ENCODE measurements around the gene SH3GL3.

The SH3GL3 gene

DNA sequence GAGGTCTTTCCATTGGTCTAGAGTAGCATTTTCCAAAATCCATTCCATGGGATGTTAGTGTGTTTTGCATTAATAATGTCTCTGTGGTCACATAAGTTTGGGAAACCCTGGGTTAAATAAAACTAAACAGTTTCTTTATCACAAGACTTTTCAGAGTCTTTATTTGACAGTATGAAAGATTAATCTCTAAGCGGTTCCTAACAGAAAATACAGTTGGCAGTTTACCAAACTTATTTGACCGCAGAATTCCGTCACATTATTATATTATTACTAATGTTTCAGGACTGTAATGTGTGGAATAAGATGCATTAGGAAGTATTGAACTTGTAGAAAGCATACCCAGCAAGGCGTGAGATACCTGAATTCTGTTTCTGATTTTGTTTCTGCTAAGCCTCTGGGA, 135.2 kb downstream of the SH3GL3 start:
- no peak overlapping the region for H3K9ac ChIP-seq (ENCODE audit: low read length)
- H3K9me3 ChIP-seq (ENCODE audit: control insufficient read depth, low read length), result no peaks in the 10 kb centered on the region
- no peak overlapping the region for H3K4me3 ChIP-seq (ENCODE audit: low read length)
- no peaks in the 10 kb centered on the region for H3K27me3 ChIP-seq (ENCODE audit: control insufficient read depth, insufficient read depth, low read length)
- H3K4me1 ChIP-seq (ENCODE audit: control insufficient read depth, insufficient read depth, low read length), result no peaks in the 10 kb centered on the region
- H3K36me3 ChIP-seq (ENCODE audit: control insufficient read depth, insufficient read depth, low read length), result no peaks in the 10 kb centered on the region

DNA sequence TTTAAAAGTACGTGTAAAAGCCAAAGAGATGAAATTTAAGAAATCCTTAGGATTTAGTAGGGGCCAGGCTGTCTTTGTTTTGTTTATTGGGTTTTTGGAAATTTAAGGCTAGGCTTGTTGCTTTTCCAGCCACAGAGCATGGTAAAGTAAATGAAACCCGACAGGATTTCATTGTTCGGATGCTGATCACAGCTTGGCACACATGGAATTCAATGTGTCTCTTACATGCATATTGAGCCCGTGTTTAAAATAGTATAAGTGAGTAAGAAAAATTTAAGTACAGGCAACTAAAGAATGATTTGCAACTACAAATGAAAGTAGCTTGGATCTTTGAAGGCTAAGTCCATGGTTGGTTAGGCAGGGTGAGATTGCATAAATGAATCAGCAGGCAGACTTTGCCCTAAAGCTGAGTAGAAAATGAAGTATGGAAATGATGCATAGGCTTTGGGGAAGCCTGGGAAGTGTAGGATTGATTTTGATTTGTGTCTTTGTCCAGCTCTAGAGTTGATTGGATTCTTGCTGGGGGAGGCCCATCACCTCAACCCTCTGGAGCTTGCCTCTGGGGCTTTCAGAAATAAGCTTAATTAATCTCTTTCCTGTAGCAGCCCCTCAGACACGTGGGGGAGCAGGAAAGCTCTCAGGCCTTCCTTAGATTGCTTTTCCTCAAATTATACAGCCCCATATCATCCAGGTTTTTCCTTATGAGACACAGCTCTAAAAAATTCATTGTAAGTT, 138.6 kb downstream of the SH3GL3 start:
- no peaks in the 10 kb centered on the region for H3K27me3 ChIP-seq (ENCODE audit: control insufficient read depth, insufficient read depth, low read length)
- no peaks in the 10 kb centered on the region for H3K9me3 ChIP-seq (ENCODE audit: control insufficient read depth, low read length)
- H3K4me3 ChIP-seq (ENCODE audit: low read length), result no peak overlapping the region
- no peaks in the 10 kb centered on the region for H3K4me1 ChIP-seq (ENCODE audit: control insufficient read depth, insufficient read depth, low read length)
- H3K9ac ChIP-seq (ENCODE audit: low read length), result no peak overlapping the region
- H3K36me3 ChIP-seq (ENCODE audit: control insufficient read depth, insufficient read depth, low read length), result no peaks in the 10 kb centered on the region

DNA sequence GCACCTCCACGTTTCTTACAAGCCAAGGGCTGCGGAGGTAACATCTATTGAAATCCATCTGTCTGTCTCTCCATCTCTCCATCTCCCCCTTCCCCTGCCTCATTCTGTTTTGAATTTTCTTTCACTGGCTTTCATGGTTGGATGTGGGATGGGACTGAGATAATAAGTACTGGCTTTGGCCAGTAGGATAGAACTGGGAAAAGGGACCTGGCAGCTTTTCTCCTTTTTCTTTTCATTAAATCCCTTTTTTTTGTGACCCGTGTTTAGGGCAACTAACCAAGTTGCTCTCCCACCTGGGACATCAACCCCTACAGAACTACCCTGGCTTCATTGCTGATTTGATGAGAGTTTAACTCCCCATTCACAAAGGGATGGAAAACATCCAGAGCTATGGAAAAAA, 139.9 kb downstream of the SH3GL3 start:
- Histone ChIP-seq H3K36me3 (ENCODE audit: control insufficient read depth, insufficient read depth, low read length) (no peaks in the 10 kb centered on the region), H3K4me1 (ENCODE audit: control insufficient read depth, insufficient read depth, low read length) (no peaks in the 10 kb centered on the region), H3K9ac (ENCODE audit: low read length) (no peak overlapping the region), H3K27me3 (ENCODE audit: control insufficient read depth, insufficient read depth, low read length) (no peaks in the 10 kb centered on the region), H3K4me3 (ENCODE audit: low read length) (no peak overlapping the region), H3K9me3 (ENCODE audit: control insufficient read depth, low read length) (no peaks in the 10 kb centered on the region)

DNA sequence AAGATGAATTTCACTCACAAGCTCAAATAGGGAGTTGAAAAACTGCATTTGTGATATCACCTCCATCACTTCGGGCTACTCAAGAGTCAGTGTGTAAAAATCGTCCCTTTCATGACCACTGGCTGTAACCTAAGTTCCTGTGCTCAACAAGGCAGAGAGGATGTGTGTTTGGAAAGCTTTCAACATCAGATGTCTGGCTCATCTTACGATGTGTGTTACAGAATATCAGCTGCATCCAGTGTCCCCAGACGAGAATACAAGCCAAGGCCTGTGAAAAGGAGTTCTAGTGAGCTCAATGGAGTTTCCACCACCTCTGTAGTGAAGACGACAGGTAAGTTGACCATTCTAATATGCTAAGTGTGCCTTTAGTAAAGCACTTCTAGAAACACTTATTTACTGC, 141.3 kb downstream of the SH3GL3 start:
- Histone ChIP-seq H3K9me3 (ENCODE audit: control insufficient read depth, low read length) (no peaks in the 10 kb centered on the region), H3K36me3 (ENCODE audit: control insufficient read depth, insufficient read depth, low read length) (no peaks in the 10 kb centered on the region), H3K27me3 (ENCODE audit: control insufficient read depth, insufficient read depth, low read length) (no peaks in the 10 kb centered on the region), H3K4me1 (ENCODE audit: control insufficient read depth, insufficient read depth, low read length) (no peaks in the 10 kb centered on the region), H3K4me3 (ENCODE audit: low read length) (no peak overlapping the region), H3K9ac (ENCODE audit: low read length) (no peak overlapping the region)

DNA sequence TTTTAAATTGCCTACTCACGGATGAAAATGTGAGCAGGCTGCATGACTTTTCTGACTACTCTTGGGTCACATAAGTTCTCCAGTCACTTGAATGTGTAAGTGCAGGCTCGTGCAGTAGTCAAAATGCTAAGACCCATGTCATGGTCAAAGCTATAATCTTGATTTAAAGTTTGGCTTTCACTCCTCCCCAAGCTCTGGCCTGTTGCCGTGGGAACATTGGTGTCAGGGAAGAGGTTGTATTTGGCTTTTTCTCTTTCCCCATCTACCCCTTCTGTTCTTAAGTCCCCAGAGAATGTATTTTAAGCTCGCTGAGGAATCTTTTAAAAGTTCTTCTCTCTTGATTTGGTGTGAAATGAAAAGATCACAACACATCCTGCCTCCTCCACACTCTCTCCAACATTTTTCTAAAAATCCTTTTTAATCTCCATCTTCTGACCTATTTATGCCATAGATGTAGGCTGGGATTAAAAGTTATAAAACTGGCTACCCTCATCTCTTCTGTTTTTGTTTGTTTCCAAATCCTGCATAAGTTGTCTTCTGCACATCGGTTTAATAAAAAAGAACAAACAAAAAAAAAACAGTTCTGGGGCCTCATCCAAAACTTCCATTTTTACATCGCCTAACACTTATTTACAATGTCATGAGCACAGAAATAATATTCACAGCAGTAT, 145.4 kb downstream of the SH3GL3 start:
- no peaks in the 10 kb centered on the region for H3K36me3 ChIP-seq (ENCODE audit: control insufficient read depth, insufficient read depth, low read length)
- H3K9me3 ChIP-seq (ENCODE audit: control insufficient read depth, low read length), result no peaks in the 10 kb centered on the region
- no peaks in the 10 kb centered on the region for H3K4me1 ChIP-seq (ENCODE audit: control insufficient read depth, insufficient read depth, low read length)
- H3K4me3 ChIP-seq (ENCODE audit: low read length), result no peak overlapping the region
- no peak overlapping the region for H3K9ac ChIP-seq (ENCODE audit: low read length)
- H3K27me3 ChIP-seq (ENCODE audit: control insufficient read depth, insufficient read depth, low read length), result no peaks in the 10 kb centered on the region

DNA sequence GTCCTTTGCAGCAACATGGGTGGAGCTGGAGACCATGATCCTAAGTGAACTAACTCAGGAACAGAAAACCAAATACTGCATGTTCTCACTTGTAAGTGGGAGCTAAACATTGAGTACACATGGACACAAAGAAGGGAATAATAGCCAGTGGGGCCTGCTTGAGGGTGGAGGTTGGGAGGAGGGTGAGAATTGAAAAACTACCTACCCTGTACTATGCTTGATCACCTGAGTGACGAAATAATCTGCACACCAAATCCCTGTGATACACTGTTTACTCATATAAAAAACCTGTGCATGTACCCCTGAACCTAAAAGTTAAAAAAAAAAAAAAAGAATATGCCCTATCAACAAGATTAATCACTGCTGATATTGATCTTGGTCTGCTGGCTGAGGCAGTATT, 148.1 kb downstream of the SH3GL3 start:
- no peaks in the 10 kb centered on the region for H3K27me3 ChIP-seq (ENCODE audit: control insufficient read depth, insufficient read depth, low read length)
- H3K4me3 ChIP-seq (ENCODE audit: low read length), result no peak overlapping the region
- no peaks in the 10 kb centered on the region for H3K36me3 ChIP-seq (ENCODE audit: control insufficient read depth, insufficient read depth, low read length)
- H3K9me3 ChIP-seq (ENCODE audit: control insufficient read depth, low read length), result no peaks in the 10 kb centered on the region
- H3K9ac ChIP-seq (ENCODE audit: low read length), result no peak overlapping the region
- no peaks in the 10 kb centered on the region for H3K4me1 ChIP-seq (ENCODE audit: control insufficient read depth, insufficient read depth, low read length)

DNA sequence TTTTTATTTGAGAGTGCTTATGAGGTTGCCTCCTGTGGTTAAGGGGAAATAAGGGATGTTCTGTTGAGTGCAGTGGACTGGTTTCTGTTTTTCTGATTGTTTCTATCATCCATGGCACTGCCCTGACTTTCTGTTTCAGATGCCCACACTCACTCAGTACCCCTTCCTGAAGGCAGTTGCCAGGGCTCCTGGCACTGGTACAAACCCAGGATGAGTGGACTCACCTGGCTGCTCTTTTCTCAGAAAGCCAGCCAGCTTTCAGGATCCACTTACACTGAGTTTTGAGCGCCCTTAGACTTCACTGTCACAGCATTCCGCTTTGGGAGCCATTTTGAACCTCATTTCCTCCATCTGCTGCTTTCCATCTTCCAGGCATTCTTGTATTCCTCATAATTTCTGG, 150.9 kb downstream of the SH3GL3 start:
- Histone ChIP-seq H3K4me1 (ENCODE audit: control insufficient read depth, insufficient read depth, low read length) (no peaks in the 10 kb centered on the region), H3K9me3 (ENCODE audit: control insufficient read depth, low read length) (no peaks in the 10 kb centered on the region), H3K27me3 (ENCODE audit: control insufficient read depth, insufficient read depth, low read length) (no peaks in the 10 kb centered on the region), H3K9ac (ENCODE audit: low read length) (no peak overlapping the region), H3K36me3 (ENCODE audit: control insufficient read depth, insufficient read depth, low read length) (no peaks in the 10 kb centered on the region), H3K4me3 (ENCODE audit: low read length) (no peak overlapping the region)

DNA sequence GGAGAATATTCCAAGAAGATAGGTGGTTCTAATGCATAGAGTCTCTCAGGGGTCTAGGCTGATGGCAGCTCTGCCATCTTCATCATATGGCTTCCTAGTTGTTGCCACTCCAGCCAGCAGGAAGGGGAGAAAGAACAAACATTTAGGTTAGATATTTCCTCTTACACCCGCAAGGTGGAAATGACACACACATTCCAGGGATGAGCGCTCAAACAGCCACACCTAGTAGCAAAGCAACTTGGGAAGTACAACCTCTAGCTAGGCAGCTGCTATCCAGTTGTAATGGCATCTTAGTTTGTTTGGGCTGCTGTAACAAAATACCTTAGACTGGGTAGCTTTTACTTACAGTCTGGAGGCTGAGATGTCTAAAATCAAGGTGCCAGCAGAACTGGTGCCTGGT, 154.9 kb downstream of the SH3GL3 start:
- Histone ChIP-seq H3K9me3 (ENCODE audit: control insufficient read depth, low read length) (no peaks in the 10 kb centered on the region), H3K4me3 (ENCODE audit: low read length) (no peak overlapping the region), H3K36me3 (ENCODE audit: control insufficient read depth, insufficient read depth, low read length) (no peaks in the 10 kb centered on the region), H3K9ac (ENCODE audit: low read length) (no peak overlapping the region), H3K27me3 (ENCODE audit: control insufficient read depth, insufficient read depth, low read length) (no peaks in the 10 kb centered on the region), H3K4me1 (ENCODE audit: control insufficient read depth, insufficient read depth, low read length) (no peaks in the 10 kb centered on the region)

DNA sequence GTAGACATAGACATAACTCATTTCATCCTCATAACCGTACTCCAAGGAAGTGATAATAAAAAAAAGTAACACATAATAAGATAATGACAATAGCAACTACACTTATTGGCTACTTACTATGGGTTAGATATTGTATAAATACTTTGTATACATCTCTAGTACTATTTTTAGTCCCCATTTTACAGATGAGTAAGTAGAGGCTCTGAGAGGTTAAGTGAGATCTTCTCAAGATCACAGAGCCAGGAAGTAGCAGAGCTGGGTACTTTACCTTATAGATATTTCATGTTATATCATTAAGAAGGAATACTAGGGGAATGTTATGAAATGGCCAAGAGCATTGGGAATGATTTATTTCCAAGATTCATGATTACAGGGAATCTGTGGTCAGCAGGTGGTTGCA, 157.4 kb downstream of the SH3GL3 start:
- Histone ChIP-seq H3K36me3 (ENCODE audit: control insufficient read depth, insufficient read depth, low read length) (no peaks in the 10 kb centered on the region), H3K9ac (ENCODE audit: low read length) (no peak overlapping the region), H3K4me3 (ENCODE audit: low read length) (no peak overlapping the region), H3K9me3 (ENCODE audit: control insufficient read depth, low read length) (no peaks in the 10 kb centered on the region), H3K27me3 (ENCODE audit: control insufficient read depth, insufficient read depth, low read length) (no peaks in the 10 kb centered on the region), H3K4me1 (ENCODE audit: control insufficient read depth, insufficient read depth, low read length) (no peaks in the 10 kb centered on the region)

DNA sequence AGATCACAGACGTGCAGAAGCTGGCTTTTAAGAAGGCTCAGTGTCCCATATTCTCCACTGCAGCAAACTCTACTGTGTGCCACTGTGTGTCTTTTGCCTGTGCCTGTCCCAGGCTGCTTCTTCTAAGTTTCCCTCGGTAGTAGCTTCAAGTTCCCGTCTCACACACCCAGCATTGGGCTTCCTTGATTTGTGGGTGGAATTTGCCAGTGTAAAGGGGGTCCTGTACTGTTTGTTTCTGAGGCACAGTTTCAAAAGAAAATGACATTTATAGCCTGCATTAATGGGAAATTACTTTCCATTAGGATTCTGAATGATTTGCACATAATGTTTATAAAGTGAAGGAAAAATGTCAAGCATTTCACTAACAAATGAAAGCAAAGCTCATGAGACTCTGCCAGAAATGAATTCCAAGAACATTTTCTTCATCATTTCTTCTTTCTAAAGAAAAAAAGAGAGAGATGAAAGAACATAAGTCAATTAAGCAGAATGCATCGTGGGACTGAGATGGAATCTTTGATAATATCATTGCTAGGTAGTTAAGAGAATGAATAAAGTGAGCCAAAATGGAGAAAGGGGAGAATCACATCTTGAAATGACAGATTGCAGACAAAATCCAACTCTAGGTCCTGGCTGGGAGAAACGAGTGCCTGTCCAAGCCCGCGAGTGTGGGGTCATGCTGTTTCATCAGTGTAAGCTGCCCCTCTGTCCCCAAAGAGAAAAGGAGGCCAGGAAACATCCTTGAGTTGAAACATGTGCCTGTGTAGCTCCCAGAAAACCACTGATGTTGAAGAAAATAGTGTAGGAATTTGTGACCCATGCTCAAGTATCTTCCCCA, 158.2 kb downstream of the SH3GL3 start:
- no peak overlapping the region for H3K4me3 ChIP-seq (ENCODE audit: low read length)
- H3K9ac ChIP-seq (ENCODE audit: low read length), result no peak overlapping the region
- H3K9me3 ChIP-seq (ENCODE audit: control insufficient read depth, low read length), result no peaks in the 10 kb centered on the region
- H3K27me3 ChIP-seq (ENCODE audit: control insufficient read depth, insufficient read depth, low read length), result no peaks in the 10 kb centered on the region
- no peaks in the 10 kb centered on the region for H3K36me3 ChIP-seq (ENCODE audit: control insufficient read depth, insufficient read depth, low read length)
- H3K4me1 ChIP-seq (ENCODE audit: control insufficient read depth, insufficient read depth, low read length), result no peaks in the 10 kb centered on the region

DNA sequence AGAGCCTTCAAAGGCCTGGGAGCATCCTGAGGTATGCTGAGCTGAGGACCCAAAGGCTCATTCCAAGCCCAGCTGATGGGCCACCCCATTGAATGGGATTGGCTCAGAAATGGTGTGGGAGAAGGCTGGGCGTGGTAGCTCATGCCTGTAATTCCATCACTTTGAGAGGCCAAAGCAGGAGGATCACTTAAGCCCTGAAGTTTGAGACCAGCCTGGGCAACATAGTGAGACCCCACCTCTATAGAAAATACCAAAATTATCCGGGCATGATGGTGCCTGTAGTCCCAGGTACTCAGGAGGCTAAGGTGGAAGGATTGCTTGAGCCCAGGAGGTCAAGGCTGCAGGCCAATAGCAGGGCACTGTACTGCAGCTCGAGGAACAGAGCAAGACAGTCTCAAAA, 163.0 kb downstream of the SH3GL3 start:
- H3K27me3 ChIP-seq (ENCODE audit: control insufficient read depth, insufficient read depth, low read length), result no peaks in the 10 kb centered on the region
- no peak overlapping the region for H3K9ac ChIP-seq (ENCODE audit: low read length)
- no peaks in the 10 kb centered on the region for H3K36me3 ChIP-seq (ENCODE audit: control insufficient read depth, insufficient read depth, low read length)
- H3K4me1 ChIP-seq (ENCODE audit: control insufficient read depth, insufficient read depth, low read length), result no peaks in the 10 kb centered on the region
- no peaks in the 10 kb centered on the region for H3K9me3 ChIP-seq (ENCODE audit: control insufficient read depth, low read length)
- H3K4me3 ChIP-seq (ENCODE audit: low read length), result no peak overlapping the region
